Stimulated activated CD4-positive, alpha-beta T cell treated with anti-CD3 and anti-CD28 coated beads, Interleukin-4, amount 100 ng/mL, for 24 hours (primary cell): ENCODE measurements around the gene LRP2BP.
"Not testable (repeated sequence)": the region's sequence is repeated elsewhere in the genome, so short reads cannot be mapped to it uniquely, and the experiment has no call there.

Source experiments
- DNase-seq: peaks from one replicate; pipeline ENCODE4 v3.0.0-alpha.2; 2020

The LRP2BP gene

DNA sequence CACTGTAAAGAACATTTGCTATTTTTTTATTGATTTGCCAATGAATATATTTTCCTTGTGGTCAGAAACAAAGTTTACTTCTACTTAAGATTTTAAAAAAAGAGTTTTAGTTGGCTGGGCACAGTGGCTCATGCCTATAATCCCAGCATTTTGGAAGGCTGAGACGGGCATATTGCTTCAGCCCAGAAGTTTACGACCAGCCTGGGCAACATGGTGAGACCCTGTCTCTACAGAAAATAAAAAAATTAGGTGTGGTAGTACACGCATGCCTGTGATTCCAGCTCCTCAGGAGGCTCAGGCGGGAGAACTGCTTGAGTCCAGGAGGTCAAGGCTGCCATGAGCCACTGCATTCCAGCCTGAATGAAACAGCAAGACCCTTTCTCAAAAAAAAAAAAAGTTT lies 36.8 kb downstream of the LRP2BP start:
- DNase-seq, result no peak

- DNase-seq, result no peak
Observed at GRCh38 chr4:185358514-185358913, 37.2 kb downstream of the LRP2BP start.

DNA sequence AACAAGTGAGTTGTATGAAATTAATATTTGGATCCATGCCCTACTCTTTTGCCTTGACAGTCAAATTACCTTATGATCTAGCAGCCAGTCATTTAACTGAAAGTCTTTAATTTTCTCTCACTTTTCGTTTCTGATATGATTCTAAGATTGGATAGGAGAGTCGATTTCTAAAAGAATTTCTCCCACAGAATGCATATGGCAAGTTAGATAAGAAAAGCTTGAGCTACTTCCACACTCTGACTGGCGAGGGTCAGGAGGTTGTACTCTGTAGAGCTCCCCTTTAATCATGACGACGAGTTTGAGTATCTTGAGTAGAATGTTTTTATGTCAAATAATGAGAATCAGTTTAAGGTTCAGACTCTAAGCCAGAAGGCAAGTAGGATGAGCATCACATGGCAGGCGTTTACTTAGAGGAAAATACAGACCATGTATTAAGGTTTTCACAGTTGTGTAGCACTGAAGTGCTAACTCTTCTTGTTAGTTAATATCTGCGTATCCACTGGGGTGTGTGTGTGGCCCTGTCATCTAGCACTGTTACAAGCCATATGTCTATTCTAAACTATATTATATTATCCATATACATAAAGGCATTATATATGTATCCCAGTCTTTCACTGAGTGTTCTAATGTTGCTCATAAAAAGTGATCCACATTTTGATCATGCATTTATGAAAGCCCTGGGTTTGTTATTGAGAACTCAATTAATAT lies 37.8 kb downstream of the LRP2BP start:
- no peak for DNase-seq

GRCh38 chr4:185357211-185357610 lies 38.5 kb downstream of the LRP2BP start:
- no peak for DNase-seq

DNA sequence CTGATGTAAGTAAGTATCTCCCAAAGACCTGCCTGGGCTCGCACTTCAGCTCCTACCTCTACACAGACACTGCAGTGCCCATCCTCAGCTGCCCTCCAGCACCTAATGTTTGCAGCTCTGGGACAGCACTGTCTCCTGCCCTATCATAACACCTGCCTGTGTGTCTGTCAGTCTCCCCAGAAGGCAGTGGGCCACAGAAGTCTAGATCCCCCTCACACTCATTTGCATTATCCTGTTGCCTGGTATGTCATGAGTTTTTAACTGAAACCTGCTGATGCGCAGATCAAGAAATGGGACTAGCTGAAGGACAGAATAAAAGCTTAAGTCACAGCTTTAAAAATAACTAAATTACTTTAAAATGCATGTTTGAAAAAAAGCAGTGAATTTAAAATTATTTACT lies 43.0 kb downstream of the LRP2BP start:
- no peak for DNase-seq

GRCh38 chr4:185352202-185352601 lies 43.5 kb downstream of the LRP2BP start:
- DNase-seq, result no peak

- DNase-seq, result no peak
Observed at GRCh38 chr4:185351691-185352090, 44.0 kb downstream of the LRP2BP start.

DNA sequence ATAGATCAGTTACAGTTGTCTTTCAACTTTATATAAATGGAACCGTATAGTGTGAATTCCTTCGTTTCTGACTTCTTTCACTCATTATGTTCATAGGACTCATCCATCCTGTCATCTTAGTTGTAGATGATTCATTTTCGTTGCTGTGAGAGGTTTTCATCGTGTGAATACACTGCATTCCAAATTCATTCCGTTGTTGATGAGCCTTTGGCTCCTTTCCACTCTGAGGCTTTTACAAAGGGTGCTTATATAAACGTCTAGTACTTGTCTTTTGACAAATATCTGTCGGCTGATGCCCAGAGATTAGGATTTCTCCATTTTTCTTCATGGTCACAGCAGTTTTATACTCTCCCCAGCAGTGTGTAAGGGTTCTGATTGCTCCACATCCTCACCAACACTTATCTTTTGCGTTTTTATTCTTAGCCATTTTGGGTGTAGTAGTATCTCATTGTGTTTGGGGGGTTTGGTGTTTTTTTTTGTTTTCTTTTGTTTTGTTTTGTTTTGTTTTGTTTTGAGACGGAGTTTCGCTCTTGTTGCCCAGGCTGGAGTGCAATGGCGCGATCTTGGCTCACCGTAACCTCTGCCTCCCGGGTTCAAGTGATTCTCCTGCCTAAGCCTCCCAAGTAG lies 48.6 kb downstream of the LRP2BP start:
- no peak for DNase-seq

GRCh38 chr4:185344743-185345538 lies 50.8 kb downstream of the LRP2BP start:
- DNase-seq, result no peak

- no peak for DNase-seq
Observed at GRCh38 chr4:185343726-185344581, 51.8 kb downstream of the LRP2BP start.

DNA sequence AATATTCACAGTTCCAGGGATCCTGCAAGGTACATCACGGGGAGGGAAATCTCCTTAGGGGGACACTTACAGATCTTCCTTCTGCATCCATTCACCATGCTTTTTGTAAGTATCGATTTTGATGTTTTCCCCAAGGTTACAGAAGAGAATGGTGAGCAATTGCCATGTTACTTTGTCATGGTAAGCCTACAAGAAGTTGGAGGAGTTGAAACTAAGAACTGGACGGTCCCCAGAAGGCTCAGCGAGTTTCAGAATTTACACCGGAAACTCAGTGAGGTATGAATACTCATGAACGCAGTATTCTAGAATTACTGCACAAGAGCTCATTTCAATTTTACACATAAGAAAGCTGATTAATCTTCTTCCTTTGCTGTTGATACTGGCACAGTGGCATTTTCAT lies 53.9 kb downstream of the LRP2BP start:
- DNase-seq, result no peak

- DNase-seq, result no peak
Observed at GRCh38 chr4:185341377-185341776, 54.3 kb downstream of the LRP2BP start.

DNA sequence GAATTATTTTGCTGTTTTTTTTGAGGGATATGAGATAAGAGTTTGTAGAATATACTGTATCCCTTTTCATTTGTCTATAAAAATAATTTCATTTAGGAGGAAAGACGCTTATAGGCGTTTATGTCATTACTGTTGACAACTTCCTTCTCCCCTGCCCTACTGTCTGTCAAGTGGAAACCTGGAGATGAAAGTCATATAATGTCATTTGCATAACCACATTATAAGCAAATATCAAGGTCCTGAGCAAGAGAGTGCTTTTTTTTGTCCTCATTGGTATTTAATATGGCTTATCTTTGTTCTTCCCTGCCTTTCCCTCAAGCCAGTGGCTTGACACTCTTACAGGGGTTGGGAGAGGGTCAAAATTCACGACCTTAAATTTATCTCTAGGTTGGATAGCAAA lies 55.8 kb downstream of the LRP2BP start:
- no peak for DNase-seq

DNA sequence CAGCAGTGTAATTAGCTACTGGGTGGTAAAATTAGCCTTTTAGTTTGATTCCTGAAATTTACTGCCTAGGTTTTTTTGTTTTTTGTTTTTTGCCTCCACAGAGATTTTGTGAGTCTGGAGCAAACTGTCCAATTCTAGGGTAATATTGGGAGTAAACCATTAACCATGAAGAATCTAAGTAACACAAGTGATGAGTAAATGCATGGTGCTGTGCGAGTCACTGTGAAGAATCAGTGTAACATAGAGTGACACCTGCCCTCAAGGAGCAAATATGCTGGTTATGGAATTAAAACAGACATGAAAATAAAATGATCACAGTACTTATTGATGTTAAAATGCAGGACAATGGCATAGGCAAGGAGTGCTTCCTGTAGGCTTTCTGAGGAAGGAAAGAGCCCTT lies 60.1 kb downstream of the LRP2BP start:
- DNase-seq, result no peak

- DNase-seq, result no peak
Observed at GRCh38 chr4:185334326-185334725, 61.4 kb downstream of the LRP2BP start.

GRCh38 chr4:185332575-185333464 lies 62.9 kb downstream of the LRP2BP start:
- DNase-seq, result no peak

GRCh38 chr4:185329879-185330510 lies 65.7 kb downstream of the LRP2BP start:
- DNase-seq, result not testable (repeated sequence)

DNA sequence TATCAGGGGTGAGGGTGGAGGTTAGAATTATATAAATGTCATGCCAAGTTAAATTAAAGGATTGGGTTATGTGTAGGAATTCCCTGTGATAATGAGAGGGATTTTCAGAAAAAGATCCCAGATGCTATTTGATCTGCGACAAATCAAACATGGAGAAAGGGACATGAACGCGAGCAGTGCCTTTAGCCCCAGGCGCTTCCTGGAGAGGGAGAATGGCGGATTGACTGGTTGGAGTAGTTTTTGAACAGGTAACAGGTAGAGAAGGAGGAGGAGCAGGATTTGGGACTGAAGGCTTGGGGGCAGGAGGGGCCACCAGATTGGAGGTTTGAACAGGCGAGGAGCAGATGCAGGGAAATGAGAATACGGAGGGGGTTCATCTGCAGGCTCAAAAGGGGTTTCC lies 67.1 kb downstream of the LRP2BP start:
- no peak for DNase-seq

DNA sequence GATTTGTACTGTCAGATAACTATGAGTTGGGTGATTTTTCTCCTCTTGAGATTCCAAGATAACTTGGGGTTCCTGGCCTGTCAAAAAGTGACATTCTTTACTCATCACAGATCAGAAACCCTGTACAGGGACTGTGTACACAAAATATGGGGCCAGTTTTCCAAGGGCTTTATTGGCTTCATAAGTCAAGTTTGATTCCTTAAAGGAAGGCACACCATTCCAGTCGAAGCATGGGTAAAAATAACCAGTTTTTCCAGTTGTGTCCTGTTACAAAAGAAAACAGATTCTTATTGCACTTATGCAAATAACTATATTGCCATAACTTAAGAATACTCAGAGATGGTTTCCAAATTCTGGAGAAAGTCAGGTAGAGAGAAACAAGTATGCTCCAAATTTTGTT lies 70.0 kb downstream of the LRP2BP start:
- not testable (repeated sequence) for DNase-seq

DNA sequence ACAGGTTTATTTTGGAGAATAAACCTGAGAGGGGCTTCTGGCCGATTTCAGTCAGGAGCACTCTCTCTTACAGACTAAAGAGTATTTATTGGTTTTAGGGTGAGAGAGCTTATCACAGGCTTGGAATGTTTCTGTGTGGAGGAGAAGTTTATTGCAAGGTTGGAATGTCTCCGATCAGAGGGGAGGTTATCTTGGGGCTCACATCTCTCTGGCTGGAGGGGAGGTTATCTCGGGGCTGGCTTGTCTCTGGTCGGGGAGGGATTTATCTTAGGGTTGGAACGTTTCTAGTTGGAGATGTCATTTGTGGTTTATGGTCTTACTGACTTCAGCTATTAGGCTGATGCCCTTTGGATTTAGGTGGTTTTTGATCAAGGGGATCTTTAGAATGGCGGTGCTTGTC lies 71.4 kb downstream of the LRP2BP start:
- DNase-seq, result not testable (repeated sequence)

DNA sequence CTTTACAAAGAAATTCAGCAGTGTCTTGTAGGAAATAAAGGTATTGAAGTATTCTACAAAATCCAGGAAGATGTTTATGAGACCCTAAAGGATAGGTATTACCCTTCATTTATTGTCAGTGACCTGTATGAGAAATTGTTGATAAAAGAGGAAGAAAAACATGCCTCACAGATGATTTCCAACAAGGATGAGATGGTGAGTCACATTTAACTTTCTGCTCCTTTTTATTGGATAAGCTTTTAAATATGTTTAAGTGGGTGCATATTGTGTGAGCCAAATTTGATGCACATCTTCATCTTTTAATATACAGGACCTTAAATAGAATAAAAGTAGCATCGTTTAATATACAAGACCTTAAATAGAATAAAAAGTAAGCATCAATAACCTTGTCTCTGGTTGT lies 72.1 kb downstream of the LRP2BP start:
- DNase-seq, result no peak

- no peak for DNase-seq
Observed at GRCh38 chr4:185322803-185323202, 72.9 kb downstream of the LRP2BP start.
